CD4-positive, alpha-beta T cell treated with Interleukin-17A for 1 hour (primary cell): Measurements from ENCODE around the gene PELI2.

Experiments
- DNase-seq: peaks from one replicate; pipeline ENCODE4 v3.0.0-alpha.2; 2020

Gene PELI2, protein sequence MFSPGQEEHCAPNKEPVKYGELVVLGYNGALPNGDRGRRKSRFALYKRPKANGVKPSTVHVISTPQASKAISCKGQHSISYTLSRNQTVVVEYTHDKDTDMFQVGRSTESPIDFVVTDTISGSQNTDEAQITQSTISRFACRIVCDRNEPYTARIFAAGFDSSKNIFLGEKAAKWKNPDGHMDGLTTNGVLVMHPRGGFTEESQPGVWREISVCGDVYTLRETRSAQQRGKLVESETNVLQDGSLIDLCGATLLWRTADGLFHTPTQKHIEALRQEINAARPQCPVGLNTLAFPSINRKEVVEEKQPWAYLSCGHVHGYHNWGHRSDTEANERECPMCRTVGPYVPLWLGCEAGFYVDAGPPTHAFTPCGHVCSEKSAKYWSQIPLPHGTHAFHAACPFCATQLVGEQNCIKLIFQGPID

GRCh38 chr14:56117765-56118610 lies at the start of gene PELI2:
PELI2 (plus strand) TSS chr14:56118411; CDS start chr14:56118661, 250 bp downstream.
- peak; percentile 85 for DNase-seq

- DNase-seq = no peak
Measured at GRCh38 chr14:56073799-56074198, 44.4 kb upstream of the PELI2 start.

- DNase-seq = no peak
Measured at GRCh38 chr14:56075301-56075700, 42.9 kb upstream of the PELI2 start.

GRCh38 chr14:56081139-56081538 lies 37.1 kb upstream of the PELI2 start:
- DNase-seq = no peak

DNA sequence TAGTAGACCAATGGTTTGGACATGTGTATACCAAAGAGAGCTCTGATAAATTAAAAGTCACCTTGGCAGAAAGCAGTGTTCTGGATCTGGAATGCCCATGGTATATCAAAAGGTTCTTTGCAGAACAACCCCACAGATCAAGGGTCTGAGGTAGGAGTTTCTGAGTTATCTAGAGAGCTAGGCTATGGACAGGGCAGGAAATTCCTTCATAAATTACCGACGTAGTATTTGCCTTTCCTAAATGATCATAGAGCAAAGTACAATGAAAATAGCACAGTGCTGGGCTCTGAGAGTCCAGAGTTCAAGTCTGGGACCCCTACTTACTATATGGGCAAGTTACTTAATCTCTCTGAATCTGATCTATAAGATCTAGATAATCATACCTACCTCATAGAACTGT lies 35.3 kb upstream of the PELI2 start:
- no peak for DNase-seq

- DNase-seq = no peak
Measured at GRCh38 chr14:56085471-56085870, 32.7 kb upstream of the PELI2 start.

DNA sequence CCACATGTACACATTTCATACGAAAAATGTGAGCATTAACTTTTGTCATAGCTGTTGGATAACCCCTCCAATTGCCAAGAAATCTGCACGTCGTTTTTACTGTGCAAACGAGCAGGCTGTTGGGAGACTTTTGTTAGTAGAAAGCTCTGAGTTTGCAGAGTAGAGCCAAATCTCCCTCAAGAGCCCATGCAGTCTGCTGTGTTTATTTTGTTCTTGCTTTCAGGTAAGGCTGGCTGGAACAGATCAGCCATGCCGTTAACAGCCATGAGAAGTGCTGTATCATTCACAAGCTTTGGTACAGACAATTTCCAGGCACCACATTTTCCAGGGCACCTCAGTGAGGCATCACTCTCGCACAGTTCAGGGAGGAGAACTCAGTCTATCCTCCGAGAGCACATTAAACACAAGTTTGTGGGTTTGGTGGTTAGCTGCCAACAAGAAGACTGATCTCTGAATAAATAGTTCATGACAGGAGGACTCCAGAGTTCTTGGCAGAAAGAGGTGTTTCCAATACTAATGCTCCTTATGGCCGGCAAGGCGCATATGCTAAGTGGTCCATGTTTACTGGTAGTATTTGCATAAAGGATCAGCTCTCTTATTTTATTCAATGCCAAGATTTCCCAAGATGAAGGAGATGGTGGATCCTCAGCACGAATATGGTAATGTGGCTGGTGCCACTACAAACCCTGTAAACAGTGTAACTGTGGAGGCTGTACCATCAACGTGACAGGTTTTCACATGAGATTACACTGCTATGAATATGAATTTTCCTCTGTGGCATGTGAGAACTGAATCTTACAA lies 30.3 kb upstream of the PELI2 start:
- DNase-seq = no peak

- DNase-seq = no peak
Measured at GRCh38 chr14:56088941-56089340, 29.3 kb upstream of the PELI2 start.

DNA sequence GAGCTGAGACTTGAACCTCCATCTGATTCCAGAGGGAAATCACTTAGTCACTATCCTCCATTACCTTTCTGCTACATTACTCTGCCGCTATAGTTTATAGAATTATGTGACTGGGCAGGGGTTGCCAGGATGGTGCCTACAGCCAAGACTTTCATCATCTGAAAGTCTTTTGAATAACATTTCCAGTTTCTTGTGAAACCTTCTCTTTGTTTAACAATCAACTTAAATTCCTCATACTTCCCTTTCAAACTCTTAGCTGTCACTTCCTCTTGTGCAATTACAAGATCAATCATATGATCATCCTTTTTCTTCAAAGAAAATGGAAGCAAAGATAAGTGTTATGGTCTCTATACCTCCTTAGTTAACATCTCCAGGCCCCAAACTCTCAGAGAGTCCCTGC lies 25.4 kb upstream of the PELI2 start:
- no peak for DNase-seq

GRCh38 chr14:56094076-56094475 lies 24.1 kb upstream of the PELI2 start:
- no peak for DNase-seq

- DNase-seq = no peak
Measured at GRCh38 chr14:56098021-56098420, 20.2 kb upstream of the PELI2 start.

- DNase-seq = no peak
Measured at GRCh38 chr14:56099081-56099797, 19.0 kb upstream of the PELI2 start.

- DNase-seq = no peak
Measured at GRCh38 chr14:56100556-56100955, 17.7 kb upstream of the PELI2 start.

GRCh38 chr14:56102941-56103340 lies 15.3 kb upstream of the PELI2 start:
- no peak for DNase-seq

DNA sequence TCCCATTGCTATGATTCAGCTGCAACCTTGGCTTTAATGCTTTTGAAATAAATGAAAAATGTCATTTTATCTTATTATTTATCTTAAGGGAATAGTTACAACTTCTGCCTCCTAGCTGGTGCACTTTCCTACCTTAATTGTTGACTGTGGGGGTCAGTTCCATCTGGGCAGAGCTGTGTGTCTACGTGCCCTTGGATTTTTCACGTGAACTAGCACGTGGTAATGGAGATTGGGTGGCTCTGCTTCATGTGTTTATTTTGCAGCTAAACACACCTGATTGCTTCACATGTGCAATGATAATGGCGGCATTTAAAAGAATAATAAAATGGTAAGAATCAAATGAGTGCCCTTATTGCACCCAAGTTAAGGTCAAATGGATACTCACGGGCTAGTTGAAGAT lies 10.6 kb upstream of the PELI2 start:
- DNase-seq = no peak

GRCh38 chr14:56108057-56108456 lies 10.2 kb upstream of the PELI2 start:
- DNase-seq = no peak

GRCh38 chr14:56112781-56113180 lies 5.4 kb upstream of the PELI2 start:
- DNase-seq = no peak

GRCh38 chr14:56115334-56115870 lies 2.8 kb upstream of the PELI2 start:
- no peak for DNase-seq

- DNase-seq = peak; percentile 13
Measured at GRCh38 chr14:56115976-56116893, 2.0 kb upstream of the PELI2 start.

DNA sequence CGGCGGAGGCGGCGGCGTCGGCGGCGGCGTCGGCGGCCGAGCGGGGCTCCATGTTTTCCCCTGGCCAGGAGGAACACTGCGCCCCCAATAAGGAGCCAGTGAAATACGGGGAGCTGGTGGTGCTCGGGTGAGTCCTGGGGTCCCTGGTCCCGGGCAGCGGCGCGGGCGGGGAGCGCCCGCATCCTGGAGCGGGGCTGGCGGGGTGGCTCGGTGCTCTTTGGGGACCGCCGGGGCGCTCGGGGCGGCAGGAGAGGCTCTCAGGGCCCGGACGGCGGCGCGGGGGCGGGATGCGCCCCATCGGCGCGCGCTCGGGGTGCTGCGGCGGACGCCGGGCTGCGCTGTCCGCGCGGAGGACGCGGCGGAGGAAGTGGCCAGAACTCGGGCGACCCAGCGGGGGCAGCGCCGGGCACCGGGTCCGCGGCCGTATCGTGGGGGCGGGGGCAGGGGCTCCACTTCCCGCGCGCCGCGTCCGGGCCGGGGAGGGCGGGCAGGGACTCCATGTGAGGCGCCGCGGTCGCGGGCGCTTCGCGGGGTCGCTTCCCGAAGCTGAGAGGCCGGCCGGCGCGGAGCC lies 485 bp downstream of the PELI2 start:
- DNase-seq = peak; percentile 9
